Measurements from ENCODE around the gene SCYL3. TPM values are rescaled to one million over a fixed set of nuclear protein-coding genes. Genes with fewer than 3 reads are reported as not detected.

SCYL3 gene
- polyA plus RNA-seq, 6 donors from 2014 or later: 8.8 to 31.0 (median 14.5) TPM

GRCh38 chr1:169915150-169915549 is 21.5 kb upstream of the SCYL3 start:
- DNase-seq (no peak), ATAC-seq (ENCODE audit: low read depth in 2 of 2) (no peak)
- no peak overlapping the region for H3K4me3 Mint-ChIP-seq
- no peaks in the 10 kb centered on the region for H3K4me1 Mint-ChIP-seq
- no peaks in the 10 kb centered on the region for H3K27me3 Mint-ChIP-seq
- H3K9me3 Mint-ChIP-seq: peaks cover 0 to 3% (median 0%) of the 10 kb centered on the region in 7 donors
- H3K27ac Mint-ChIP-seq: no peak overlapping the region
- peaks cover 0 to 13% of the 10 kb centered on the region in 2 donors for H3K36me3 Mint-ChIP-seq

GRCh38 chr1:169914531-169914930 is 20.8 kb upstream of the SCYL3 start:
- Mint-ChIP-seq H3K4me3 (no peak overlapping the region), H3K9me3 (peaks cover 0 to 3% (median 0%) of the 10 kb centered on the region in 7 donors), H3K27me3 (no peaks in the 10 kb centered on the region), H3K36me3 (peaks cover 0 to 8% of the 10 kb centered on the region in 2 donors), H3K27ac (no peak overlapping the region), H3K4me1 (no peaks in the 10 kb centered on the region)
- no peak for DNase-seq
- ATAC-seq (ENCODE audit: low read depth in 2 of 2): no peak

- DNase-seq (no peak), ATAC-seq (ENCODE audit: low read depth in 2 of 2) (no peak)
- no peak overlapping the region for H3K27ac Mint-ChIP-seq
- H3K27me3 Mint-ChIP-seq: peaks cover 0 to 5% (median 0%) of the 10 kb centered on the region in 3 donors
- no peak overlapping the region for H3K4me3 Mint-ChIP-seq
- no peaks in the 10 kb centered on the region for H3K4me1 Mint-ChIP-seq
- H3K9me3 Mint-ChIP-seq: peaks cover 0 to 9% (median 5%) of the 10 kb centered on the region in 7 donors
- no peaks in the 10 kb centered on the region for H3K36me3 Mint-ChIP-seq
Observed at GRCh38 chr1:169909499-169909898, 15.8 kb upstream of the SCYL3 start.

GRCh38 chr1:169906938-169907337 is 13.2 kb upstream of the SCYL3 start:
- ATAC-seq (ENCODE audit: low read depth in 2 of 2) (no peak), DNase-seq (no peak)
- Mint-ChIP-seq H3K9me3 (peaks cover 0 to 9% (median 5%) of the 10 kb centered on the region in 7 donors), H3K27me3 (peaks cover 1 to 21% (median 17%) of the 10 kb centered on the region in 3 donors), H3K36me3 (no peaks in the 10 kb centered on the region), H3K4me3 (no peak overlapping the region), H3K27ac (no peak overlapping the region), H3K4me1 (peaks cover 0 to 8% (median 0%) of the 10 kb centered on the region in 3 donors)

GRCh38 chr1:169904834-169905233 is 11.1 kb upstream of the SCYL3 start:
- Mint-ChIP-seq H3K27me3 (peaks cover 12 to 26% (median 23%) of the 10 kb centered on the region in 3 donors), H3K9me3 (peaks cover 0 to 9% (median 4%) of the 10 kb centered on the region in 7 donors), H3K36me3 (no peaks in the 10 kb centered on the region), H3K4me3 (no peak overlapping the region), H3K27ac (no peak overlapping the region), H3K4me1 (peaks cover 0 to 8% (median 0%) of the 10 kb centered on the region in 3 donors)
- ATAC-seq (ENCODE audit: low read depth in 2 of 2): no peak
- no peak for DNase-seq

GRCh38 chr1:169902751-169903150 is 9.1 kb upstream of the SCYL3 start:
- H3K27ac Mint-ChIP-seq: peak overlapping the region in 1 of 6 donors; percentile 63
- peaks cover 18 to 44% (median 33%) of the 10 kb centered on the region in 3 donors for H3K27me3 Mint-ChIP-seq
- peaks cover 0 to 9% (median 4%) of the 10 kb centered on the region in 7 donors for H3K9me3 Mint-ChIP-seq
- H3K4me1 Mint-ChIP-seq: peaks cover 0 to 8% (median 0%) of the 10 kb centered on the region in 3 donors
- ATAC-seq (ENCODE audit: low read depth in 2 of 2): no peak
- peak overlapping the region in 3 of 8 donors; percentile 23 to 70 (median 26) for H3K4me3 Mint-ChIP-seq
- H3K36me3 Mint-ChIP-seq: no peaks in the 10 kb centered on the region
- DNase-seq: no peak

GRCh38 chr1:169901115-169901514 is 7.4 kb upstream of the SCYL3 start:
- Mint-ChIP-seq H3K4me3 (no peak overlapping the region), H3K27ac (no peak overlapping the region), H3K4me1 (peaks cover 0 to 8% (median 0%) of the 10 kb centered on the region in 3 donors), H3K27me3 (peaks cover 28 to 61% (median 47%) of the 10 kb centered on the region in 3 donors), H3K36me3 (no peaks in the 10 kb centered on the region), H3K9me3 (peaks cover 0 to 5% (median 3%) of the 10 kb centered on the region in 7 donors)
- ATAC-seq (ENCODE audit: low read depth in 2 of 2): no peak
- DNase-seq: no peak

- Mint-ChIP-seq H3K9me3 (peaks cover 0 to 5% (median 3%) of the 10 kb centered on the region in 7 donors), H3K36me3 (no peaks in the 10 kb centered on the region), H3K4me1 (peaks cover 0 to 8% (median 0%) of the 10 kb centered on the region in 3 donors), H3K27me3 (peaks cover 29 to 63% (median 48%) of the 10 kb centered on the region in 3 donors), H3K4me3 (no peak overlapping the region), H3K27ac (no peak overlapping the region)
- no peak for ATAC-seq (ENCODE audit: low read depth in 2 of 2)
- DNase-seq: no peak
Observed at GRCh38 chr1:169900571-169900970, 6.9 kb upstream of the SCYL3 start.

GRCh38 chr1:169899519-169900217 is 6.0 kb upstream of the SCYL3 start:
- DNase-seq (no peak), ATAC-seq (ENCODE audit: low read depth in 2 of 2) (no peak)
- H3K4me3 Mint-ChIP-seq: no peak overlapping the region
- no peak overlapping the region for H3K27ac Mint-ChIP-seq
- peaks cover 29 to 63% (median 44%) of the 10 kb centered on the region in 3 donors for H3K27me3 Mint-ChIP-seq
- no peaks in the 10 kb centered on the region for H3K36me3 Mint-ChIP-seq
- H3K4me1 Mint-ChIP-seq: peaks cover 2 to 8% (median 3%) of the 10 kb centered on the region in 3 donors
- H3K9me3 Mint-ChIP-seq: peaks cover 0 to 2% (median 0%) of the 10 kb centered on the region in 7 donors

GRCh38 chr1:169896013-169896412 is 2.3 kb upstream of the SCYL3 start:
- DNase-seq: no peak
- Mint-ChIP-seq H3K4me3 (peak overlapping the region in 5 of 8 donors; percentile 9 to 67 (median 36)), H3K27me3 (peaks cover 22 to 46% (median 27%) of the 10 kb centered on the region in 3 donors), H3K9me3 (no peaks in the 10 kb centered on the region), H3K4me1 (peaks cover 22 to 31% (median 25%) of the 10 kb centered on the region in 3 donors), H3K27ac (no peak overlapping the region), H3K36me3 (no peaks in the 10 kb centered on the region)
- no peak for ATAC-seq (ENCODE audit: low read depth in 2 of 2)

GRCh38 chr1:169894424-169895145 is 889 bp upstream of the SCYL3 start:
- Mint-ChIP-seq H3K36me3 (no peaks in the 10 kb centered on the region), H3K4me1 (peaks cover 33 to 44% (median 33%) of the 10 kb centered on the region in 3 donors), H3K27me3 (peaks cover 17 to 37% (median 20%) of the 10 kb centered on the region in 3 donors), H3K9me3 (no peaks in the 10 kb centered on the region), H3K27ac (peak overlapping the region; percentile 99 to 100 (median 100)), H3K4me3 (peak overlapping the region; percentile 86 to 99 (median 93))
- DNase-seq: no peak
- ATAC-seq (ENCODE audit: low read depth in 2 of 2): no peak

- H3K4me1 Mint-ChIP-seq: peaks cover 41 to 53% (median 44%) of the 10 kb centered on the region in 3 donors
- peak overlapping the region in 5 of 6 donors; percentile 24 to 100 (median 87) for H3K27ac Mint-ChIP-seq
- DNase-seq: no peak
Observed at GRCh38 chr1:169892927-169893644, 610 bp downstream of the SCYL3 start.

More at GRCh38 chr1:169892927-169893644, 610 bp downstream of the SCYL3 start:
- H3K4me3 Mint-ChIP-seq: peak overlapping the region; percentile 86 to 99 (median 93)
- H3K36me3 Mint-ChIP-seq: peaks cover 0 to 6% of the 10 kb centered on the region in 2 donors
- no peaks in the 10 kb centered on the region for H3K9me3 Mint-ChIP-seq
- peaks cover 11 to 22% (median 18%) of the 10 kb centered on the region in 3 donors for H3K27me3 Mint-ChIP-seq
- ATAC-seq (ENCODE audit: low read depth in 2 of 2): peak in 1 of 2 donors; percentile 1

Data from naive B cell (primary cell).